GM18505 (cell line): ENCODE data around the gene MOSPD3.

Experiments
- ATAC-seq: cut with Tn5 transposase; IDR thresholded peaks from one replicate; pipeline ENCODE4 v1.9.1; 2021; ENCODE audit not compliant: unreplicated experiment
- POLR2A ChIP-seq: IDR thresholded peaks from 4 replicates; pipeline ENCODE4 v1.6.1; 2011; ENCODE audit warnings: borderline replicate concordance; ENCODE audit not compliant: insufficient read depth, insufficient read length; ENCODE audit errors: extremely low read depth

The MOSPD3 gene

GRCh38 chr7:100571829-100572116 lies 40.6 kb upstream of the MOSPD3 start:
- TF ChIP-seq POLR2A: no peak
- no peak for ATAC-seq

GRCh38 chr7:100572281-100572948 lies 39.9 kb upstream of the MOSPD3 start:
- TF ChIP-seq POLR2A: no peak
- ATAC-seq: no peak

GRCh38 chr7:100572949-100573675 lies 39.2 kb upstream of the MOSPD3 start:
- no peak for TF ChIP-seq POLR2A
- ATAC-seq: no peak

GRCh38 chr7:100573691-100574361 lies 38.5 kb upstream of the MOSPD3 start, which contains the start of gene SAP25:
SAP25 (minus strand) TSS chr7:100573900; CDS start chr7:100573742, 158 bp downstream.
- TF ChIP-seq POLR2A: no peak
- no peak for ATAC-seq

- ATAC-seq: no peak
- no peak for TF ChIP-seq POLR2A
Measured at GRCh38 chr7:100574362-100575205, 37.8 kb upstream of the MOSPD3 start.

- ATAC-seq: no peak
- no peak for TF ChIP-seq POLR2A
Measured at GRCh38 chr7:100575206-100575631, 37.1 kb upstream of the MOSPD3 start.

- no peak for ATAC-seq
- no peak for TF ChIP-seq POLR2A
Measured at GRCh38 chr7:100575746-100576383, 36.5 kb upstream of the MOSPD3 start.

GRCh38 chr7:100576384-100576993 lies 35.9 kb upstream of the MOSPD3 start:
- no peak for ATAC-seq
- TF ChIP-seq POLR2A: no peak

GRCh38 chr7:100577103-100577502 lies 35.2 kb upstream of the MOSPD3 start:
- ATAC-seq: no peak
- no peak for TF ChIP-seq POLR2A

- no peak for TF ChIP-seq POLR2A
- no peak for ATAC-seq
Measured at GRCh38 chr7:100577507-100577906, 34.8 kb upstream of the MOSPD3 start.

- ATAC-seq: no peak
- TF ChIP-seq POLR2A: no peak
Measured at GRCh38 chr7:100578246-100579183, 33.8 kb upstream of the MOSPD3 start.
